Measurements from ENCODE around the gene COL9A1. TPM values are rescaled to one million over a fixed set of nuclear protein-coding genes. Genes with fewer than 3 reads are reported as not detected.

Gene COL9A1
- total and polyA plus RNA-seq, 2 experiments from 2014 or later = 11.2 to 22.1 TPM

- Histone ChIP-seq H3K36me3 (no peaks in the 10 kb centered on the region), H3K4me3 (no peak overlapping the region), H3K27me3 (no peaks in the 10 kb centered on the region), H3K9me3 (ENCODE audit: low read depth) (no peaks in the 10 kb centered on the region), H3K4me1 (ENCODE audit: low read depth) (no peaks in the 10 kb centered on the region), H3K27ac (no peak overlapping the region)
- peak; percentile 46 to 66 for DNase-seq (ENCODE audit: low read depth in 1 of 2, low spot score in 1 of 2)
- peak; percentile 62 for TF ChIP-seq CTCF (IDR thresholded peaks at IDR 0.05; ENCODE audit: low read depth, low read length)
Observed at GRCh38 chr6:70221025-70221714, 81.7 kb downstream of the COL9A1 start.

GRCh38 chr6:70219943-70220613 lies 82.8 kb downstream of the COL9A1 start:
- no peak for DNase-seq (ENCODE audit: low read depth in 1 of 2, low spot score in 1 of 2)
- H3K36me3 ChIP-seq = no peaks in the 10 kb centered on the region
- H3K4me3 ChIP-seq = no peak overlapping the region
- H3K4me1 ChIP-seq (ENCODE audit: low read depth) = no peaks in the 10 kb centered on the region
- H3K27me3 ChIP-seq = no peaks in the 10 kb centered on the region
- no peak overlapping the region for H3K27ac ChIP-seq
- TF ChIP-seq CTCF (IDR thresholded peaks at IDR 0.05; ENCODE audit: low read depth, low read length) = no peak
- no peaks in the 10 kb centered on the region for H3K9me3 ChIP-seq (ENCODE audit: low read depth)

- no peak for TF ChIP-seq CTCF (IDR thresholded peaks at IDR 0.05; ENCODE audit: low read depth, low read length)
- H3K4me3 ChIP-seq = no peak overlapping the region
- no peaks in the 10 kb centered on the region for H3K9me3 ChIP-seq (ENCODE audit: low read depth)
- H3K27me3 ChIP-seq = no peaks in the 10 kb centered on the region
- DNase-seq (ENCODE audit: low read depth in 1 of 2, low spot score in 1 of 2) = no peak
- no peaks in the 10 kb centered on the region for H3K36me3 ChIP-seq
- H3K4me1 ChIP-seq (ENCODE audit: low read depth) = no peaks in the 10 kb centered on the region
- no peak overlapping the region for H3K27ac ChIP-seq
Observed at GRCh38 chr6:70216767-70217166, 86.1 kb downstream of the COL9A1 start.

GRCh38 chr6:70215460-70216108 lies 87.3 kb downstream of the COL9A1 start:
- no peak overlapping the region for H3K27ac ChIP-seq
- no peaks in the 10 kb centered on the region for H3K9me3 ChIP-seq (ENCODE audit: low read depth)
- no peak overlapping the region for H3K4me3 ChIP-seq
- DNase-seq (ENCODE audit: low read depth in 1 of 2, low spot score in 1 of 2) = no peak
- no peaks in the 10 kb centered on the region for H3K36me3 ChIP-seq
- no peak for TF ChIP-seq CTCF (IDR thresholded peaks at IDR 0.05; ENCODE audit: low read depth, low read length)
- no peaks in the 10 kb centered on the region for H3K27me3 ChIP-seq
- H3K4me1 ChIP-seq (ENCODE audit: low read depth) = no peaks in the 10 kb centered on the region

- H3K4me1 ChIP-seq (ENCODE audit: low read depth) = no peaks in the 10 kb centered on the region
- no peak overlapping the region for H3K4me3 ChIP-seq
- H3K27ac ChIP-seq = no peak overlapping the region
- H3K27me3 ChIP-seq = no peaks in the 10 kb centered on the region
- no peaks in the 10 kb centered on the region for H3K9me3 ChIP-seq (ENCODE audit: low read depth)
- no peaks in the 10 kb centered on the region for H3K36me3 ChIP-seq
- peak; percentile 15 for TF ChIP-seq CTCF (IDR thresholded peaks at IDR 0.05; ENCODE audit: low read depth, low read length)
- peak; percentile 6 to 14 for DNase-seq (ENCODE audit: low read depth in 1 of 2, low spot score in 1 of 2)
Observed at GRCh38 chr6:70210462-70210861, 92.4 kb downstream of the COL9A1 start.
